Measurements from ENCODE around the gene CHST9.

The CHST9 gene

GRCh38 chr18:27008575-27008974 is 176.5 kb downstream of the CHST9 start:
- H3K4me1 ChIP-seq (ENCODE audit: control insufficient read depth, insufficient read depth, low read length, poor library complexity, severe bottlenecking), result peaks cover 8% of the 10 kb centered on the region
- H3K36me3 ChIP-seq (ENCODE audit: control insufficient read depth, insufficient read depth, low read length), result no peaks in the 10 kb centered on the region
- H3K27ac ChIP-seq (ENCODE audit: low read depth, low read length, severe bottlenecking), result no peak overlapping the region
- 17 to 67% methylated on average over 1 to 2 of the region's 3 CpGs for WGBS, 2 experiments (ENCODE audit: insufficient coverage in 2 of 2)
- H3K9me3 ChIP-seq (ENCODE audit: control insufficient read depth, low read length), result no peaks in the 10 kb centered on the region
- H3K4me3 ChIP-seq (ENCODE audit: extremely low read depth, insufficient read depth, low read length, poor library complexity, severe bottlenecking), result no peak overlapping the region

- Histone ChIP-seq H3K9me3 (ENCODE audit: control insufficient read depth, low read length) (no peaks in the 10 kb centered on the region), H3K4me3 (ENCODE audit: extremely low read depth, insufficient read depth, low read length, poor library complexity, severe bottlenecking) (no peak overlapping the region), H3K27ac (ENCODE audit: low read depth, low read length, severe bottlenecking) (no peak overlapping the region), H3K36me3 (ENCODE audit: control insufficient read depth, insufficient read depth, low read length) (no peaks in the 10 kb centered on the region), H3K4me1 (ENCODE audit: control insufficient read depth, insufficient read depth, low read length, poor library complexity, severe bottlenecking) (peaks cover 8% of the 10 kb centered on the region)
- WGBS, 2 experiments (ENCODE audit: insufficient coverage in 2 of 2), result 42% methylated on average over 2 of the region's 2 CpGs; no CpG with 5 or more reads in 1 of the 2 experiments
These were observed 177.2 kb downstream of the CHST9 start for GRCh38 chr18:27007880-27008279.

GRCh38 chr18:27005589-27005988 is 179.5 kb downstream of the CHST9 start:
- Histone ChIP-seq H3K36me3 (ENCODE audit: control insufficient read depth, insufficient read depth, low read length) (no peaks in the 10 kb centered on the region), H3K4me1 (ENCODE audit: control insufficient read depth, insufficient read depth, low read length, poor library complexity, severe bottlenecking) (peaks cover 8% of the 10 kb centered on the region), H3K27ac (ENCODE audit: low read depth, low read length, severe bottlenecking) (no peak overlapping the region), H3K4me3 (ENCODE audit: extremely low read depth, insufficient read depth, low read length, poor library complexity, severe bottlenecking) (no peak overlapping the region), H3K9me3 (ENCODE audit: control insufficient read depth, low read length) (no peaks in the 10 kb centered on the region)
- WGBS, 2 experiments (ENCODE audit: insufficient coverage in 2 of 2), result no CpG with 5 or more reads among the region's 1 CpG

GRCh38 chr18:27004056-27004829 is 180.9 kb downstream of the CHST9 start:
- H3K9me3 ChIP-seq (ENCODE audit: control insufficient read depth, low read length), result no peaks in the 10 kb centered on the region
- H3K27ac ChIP-seq (ENCODE audit: low read depth, low read length, severe bottlenecking), result no peak overlapping the region
- 71 to 82% methylated on average over 2 of the region's 9 CpGs for WGBS, 2 experiments (ENCODE audit: insufficient coverage in 2 of 2)
- no peaks in the 10 kb centered on the region for H3K36me3 ChIP-seq (ENCODE audit: control insufficient read depth, insufficient read depth, low read length)
- H3K4me3 ChIP-seq (ENCODE audit: extremely low read depth, insufficient read depth, low read length, poor library complexity, severe bottlenecking), result no peak overlapping the region
- H3K4me1 ChIP-seq (ENCODE audit: control insufficient read depth, insufficient read depth, low read length, poor library complexity, severe bottlenecking), result peaks cover 8% of the 10 kb centered on the region

- Histone ChIP-seq H3K9me3 (ENCODE audit: control insufficient read depth, low read length) (no peaks in the 10 kb centered on the region), H3K4me3 (ENCODE audit: extremely low read depth, insufficient read depth, low read length, poor library complexity, severe bottlenecking) (no peak overlapping the region), H3K27ac (ENCODE audit: low read depth, low read length, severe bottlenecking) (no peak overlapping the region), H3K4me1 (ENCODE audit: control insufficient read depth, insufficient read depth, low read length, poor library complexity, severe bottlenecking) (no peaks in the 10 kb centered on the region), H3K36me3 (ENCODE audit: control insufficient read depth, insufficient read depth, low read length) (no peaks in the 10 kb centered on the region)
- 87% methylated on average over 2 of the region's 3 CpGs for WGBS, 2 experiments (ENCODE audit: insufficient coverage in 2 of 2)
These were observed 185.3 kb downstream of the CHST9 start for GRCh38 chr18:26999797-27000196.

- Histone ChIP-seq H3K9me3 (ENCODE audit: control insufficient read depth, low read length) (no peaks in the 10 kb centered on the region), H3K4me3 (ENCODE audit: extremely low read depth, insufficient read depth, low read length, poor library complexity, severe bottlenecking) (no peak overlapping the region), H3K4me1 (ENCODE audit: control insufficient read depth, insufficient read depth, low read length, poor library complexity, severe bottlenecking) (no peaks in the 10 kb centered on the region), H3K36me3 (ENCODE audit: control insufficient read depth, insufficient read depth, low read length) (no peaks in the 10 kb centered on the region), H3K27ac (ENCODE audit: low read depth, low read length, severe bottlenecking) (no peak overlapping the region)
- 90 to 95% methylated on average over 5 of the region's 6 CpGs for WGBS, 2 experiments (ENCODE audit: insufficient coverage in 2 of 2)
These were observed 191.5 kb downstream of the CHST9 start for GRCh38 chr18:26993568-26993967.

GRCh38 chr18:26992926-26993325 is 192.2 kb downstream of the CHST9 start:
- Histone ChIP-seq H3K9me3 (ENCODE audit: control insufficient read depth, low read length) (no peaks in the 10 kb centered on the region), H3K36me3 (ENCODE audit: control insufficient read depth, insufficient read depth, low read length) (no peaks in the 10 kb centered on the region), H3K4me1 (ENCODE audit: control insufficient read depth, insufficient read depth, low read length, poor library complexity, severe bottlenecking) (no peaks in the 10 kb centered on the region), H3K4me3 (ENCODE audit: extremely low read depth, insufficient read depth, low read length, poor library complexity, severe bottlenecking) (no peak overlapping the region), H3K27ac (ENCODE audit: low read depth, low read length, severe bottlenecking) (no peak overlapping the region)
- 90% methylated on average over 2 of the region's 2 CpGs; no CpG with 5 or more reads in 1 of the 2 experiments for WGBS, 2 experiments (ENCODE audit: insufficient coverage in 2 of 2)

- Histone ChIP-seq H3K27ac (ENCODE audit: low read depth, low read length, severe bottlenecking) (no peak overlapping the region), H3K36me3 (ENCODE audit: control insufficient read depth, insufficient read depth, low read length) (no peaks in the 10 kb centered on the region), H3K4me3 (ENCODE audit: extremely low read depth, insufficient read depth, low read length, poor library complexity, severe bottlenecking) (no peak overlapping the region), H3K4me1 (ENCODE audit: control insufficient read depth, insufficient read depth, low read length, poor library complexity, severe bottlenecking) (no peaks in the 10 kb centered on the region), H3K9me3 (ENCODE audit: control insufficient read depth, low read length) (no peaks in the 10 kb centered on the region)
These were observed 195.3 kb downstream of the CHST9 start for GRCh38 chr18:26989842-26990241.

- Histone ChIP-seq H3K36me3 (ENCODE audit: control insufficient read depth, insufficient read depth, low read length) (no peaks in the 10 kb centered on the region), H3K4me3 (ENCODE audit: extremely low read depth, insufficient read depth, low read length, poor library complexity, severe bottlenecking) (no peak overlapping the region), H3K4me1 (ENCODE audit: control insufficient read depth, insufficient read depth, low read length, poor library complexity, severe bottlenecking) (peaks cover 2% of the 10 kb centered on the region), H3K9me3 (ENCODE audit: control insufficient read depth, low read length) (no peaks in the 10 kb centered on the region), H3K27ac (ENCODE audit: low read depth, low read length, severe bottlenecking) (no peak overlapping the region)
- WGBS, 2 experiments (ENCODE audit: insufficient coverage in 2 of 2), result 85 to 97% methylated on average over 3 to 4 of the region's 6 CpGs
These were observed 203.6 kb downstream of the CHST9 start for GRCh38 chr18:26981360-26982082.

- H3K27ac ChIP-seq (ENCODE audit: low read depth, low read length, severe bottlenecking), result no peak overlapping the region
- H3K4me3 ChIP-seq (ENCODE audit: extremely low read depth, insufficient read depth, low read length, poor library complexity, severe bottlenecking), result no peak overlapping the region
- 67 to 83% methylated on average over 1 of the region's 4 CpGs for WGBS, 2 experiments (ENCODE audit: insufficient coverage in 2 of 2)
- H3K9me3 ChIP-seq (ENCODE audit: control insufficient read depth, low read length), result no peaks in the 10 kb centered on the region
- no peaks in the 10 kb centered on the region for H3K36me3 ChIP-seq (ENCODE audit: control insufficient read depth, insufficient read depth, low read length)
- peaks cover 5% of the 10 kb centered on the region for H3K4me1 ChIP-seq (ENCODE audit: control insufficient read depth, insufficient read depth, low read length, poor library complexity, severe bottlenecking)
These were observed 206.2 kb downstream of the CHST9 start for GRCh38 chr18:26978812-26979341.

- Histone ChIP-seq H3K9me3 (ENCODE audit: control insufficient read depth, low read length) (no peaks in the 10 kb centered on the region), H3K36me3 (ENCODE audit: control insufficient read depth, insufficient read depth, low read length) (no peaks in the 10 kb centered on the region)
- no CpG with 5 or more reads among the region's 1 CpG for WGBS, 2 experiments (ENCODE audit: insufficient coverage in 2 of 2)
These were observed 207.3 kb downstream of the CHST9 start for GRCh38 chr18:26977781-26978180.

More at GRCh38 chr18:26977781-26978180, 207.3 kb downstream of the CHST9 start:
- Histone ChIP-seq H3K27ac (ENCODE audit: low read depth, low read length, severe bottlenecking) (no peak overlapping the region), H3K4me3 (ENCODE audit: extremely low read depth, insufficient read depth, low read length, poor library complexity, severe bottlenecking) (no peak overlapping the region), H3K4me1 (ENCODE audit: control insufficient read depth, insufficient read depth, low read length, poor library complexity, severe bottlenecking) (peaks cover 5% of the 10 kb centered on the region)
